Gastroesophageal sphincter (tissue), 3 donors: ENCODE results near the gene CHODL.

Experiments used
- POLR2A ChIP-seq, 2 donors: fragments of 450-650 bp; IDR thresholded peaks; one replicate each; pipeline ENCODE4 v1.6.1; 2017; ENCODE audit warnings: antibody characterized with exemption in 2 of 2, mild to moderate bottlenecking in 2 of 2, moderate library complexity in 1 of 2
- TF ChIP-seq, protein P1 (sequence below), 4 experiments: fragments of 200-600 bp in 2 of 4; fragments of 450-650 bp in 2 of 4; sonication (generic) in 1 of 4; IDR thresholded peaks; one replicate each; pipeline ENCODE4 v1.5.1; 2017 to 2019; ENCODE audit warnings: antibody characterized with exemption in 4 of 4, mild to moderate bottlenecking in 2 of 4, moderate library complexity in 2 of 4

DNA sequence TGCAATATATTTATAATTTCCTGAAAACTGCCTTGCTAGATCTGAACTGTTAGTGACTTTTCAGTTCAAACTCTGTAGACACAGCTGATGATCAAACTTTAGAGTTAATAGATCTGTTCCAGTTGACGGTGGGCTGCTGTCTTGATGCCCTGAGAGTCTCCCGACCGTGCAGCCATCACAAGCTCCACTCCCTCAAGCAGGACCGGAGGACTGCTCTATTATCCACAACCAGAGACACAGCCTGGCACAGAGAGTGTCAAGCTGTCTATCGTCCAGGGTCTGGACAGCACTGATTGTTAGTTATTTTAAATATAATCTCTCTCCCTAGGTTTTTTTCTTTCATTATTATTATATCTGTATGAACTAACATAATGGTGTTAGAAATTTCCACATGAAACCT, 8.0 kb downstream of the CHODL start:
- TF ChIP-seq, protein P1, sequence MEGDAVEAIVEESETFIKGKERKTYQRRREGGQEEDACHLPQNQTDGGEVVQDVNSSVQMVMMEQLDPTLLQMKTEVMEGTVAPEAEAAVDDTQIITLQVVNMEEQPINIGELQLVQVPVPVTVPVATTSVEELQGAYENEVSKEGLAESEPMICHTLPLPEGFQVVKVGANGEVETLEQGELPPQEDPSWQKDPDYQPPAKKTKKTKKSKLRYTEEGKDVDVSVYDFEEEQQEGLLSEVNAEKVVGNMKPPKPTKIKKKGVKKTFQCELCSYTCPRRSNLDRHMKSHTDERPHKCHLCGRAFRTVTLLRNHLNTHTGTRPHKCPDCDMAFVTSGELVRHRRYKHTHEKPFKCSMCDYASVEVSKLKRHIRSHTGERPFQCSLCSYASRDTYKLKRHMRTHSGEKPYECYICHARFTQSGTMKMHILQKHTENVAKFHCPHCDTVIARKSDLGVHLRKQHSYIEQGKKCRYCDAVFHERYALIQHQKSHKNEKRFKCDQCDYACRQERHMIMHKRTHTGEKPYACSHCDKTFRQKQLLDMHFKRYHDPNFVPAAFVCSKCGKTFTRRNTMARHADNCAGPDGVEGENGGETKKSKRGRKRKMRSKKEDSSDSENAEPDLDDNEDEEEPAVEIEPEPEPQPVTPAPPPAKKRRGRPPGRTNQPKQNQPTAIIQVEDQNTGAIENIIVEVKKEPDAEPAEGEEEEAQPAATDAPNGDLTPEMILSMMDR (IDR thresholded peaks at IDR 0.05): no peak
- TF ChIP-seq POLR2A (IDR thresholded peaks at IDR 0.05): no peak
